ENCODE data around the gene DACT1. TPM values are rescaled to one million over a fixed set of nuclear protein-coding genes. Genes with fewer than 3 reads are reported as not detected.
"Not testable (repeated sequence)": the region's sequence is repeated elsewhere in the genome, so short reads cannot be mapped to it uniquely, and the experiment has no call there.

The DACT1 gene
- 5.5 and 8.2 TPM in 2 replicates for total RNA-seq
- long read RNA-seq = 0 reads

- no peaks in the 10 kb centered on the region for H3K36me3 Mint-ChIP-seq (ENCODE audit: insufficient read depth)
- peak within 1 kb of the TSS; percentile 95 for H3K4me3 Mint-ChIP-seq (ENCODE audit: low read depth)
- H3K27me3 Mint-ChIP-seq = peaks cover 24% of the 10 kb centered on the region
- peak within 1 kb of the TSS; percentile 96 for H3K27ac Mint-ChIP-seq
- DNase-seq (ENCODE audit: low spot score, unreplicated experiment) = peak; percentile 63
- H3K4me1 Mint-ChIP-seq (ENCODE audit: low read depth) = peaks cover 37% of the 10 kb centered on the region
- no peaks in the 10 kb centered on the region for H3K9me3 Mint-ChIP-seq (ENCODE audit: low read depth)
- TF ChIP-seq CTCF (IDR thresholded peaks at IDR 0.05; ENCODE audit: unreplicated experiment) = no peak
Measured at GRCh38 chr14:58637391-58638230, at the start of gene DACT1. DACT1 (plus strand) TSS chr14:58637962; CDS start chr14:58638203, 241 bp downstream.

GRCh38 chr14:58588321-58588720 lies 49.4 kb upstream of the DACT1 start:
- not testable (repeated sequence) for H3K27ac Mint-ChIP-seq; H3K4me3 Mint-ChIP-seq (ENCODE audit: low read depth); H3K4me1 Mint-ChIP-seq (ENCODE audit: low read depth)

GRCh38 chr14:58593977-58594376 lies 43.8 kb upstream of the DACT1 start:
- Mint-ChIP-seq H3K27me3 (no peaks in the 10 kb centered on the region), H3K27ac (no peak overlapping the region), H3K9me3 (ENCODE audit: low read depth) (no peaks in the 10 kb centered on the region), H3K4me3 (ENCODE audit: low read depth) (no peak overlapping the region), H3K4me1 (ENCODE audit: low read depth) (peaks cover 4% of the 10 kb centered on the region), H3K36me3 (ENCODE audit: insufficient read depth) (no peaks in the 10 kb centered on the region)
- TF ChIP-seq CTCF (IDR thresholded peaks at IDR 0.05; ENCODE audit: unreplicated experiment) = no peak
- DNase-seq (ENCODE audit: low spot score, unreplicated experiment) = no peak

More at GRCh38 chr14:58588321-58588720, 49.4 kb upstream of the DACT1 start:
- H3K36me3 Mint-ChIP-seq (ENCODE audit: insufficient read depth); H3K27me3 Mint-ChIP-seq; H3K9me3 Mint-ChIP-seq (ENCODE audit: low read depth); DNase-seq (ENCODE audit: low spot score, unreplicated experiment): not testable (repeated sequence)

GRCh38 chr14:58597041-58597440 lies 40.7 kb upstream of the DACT1 start:
- Mint-ChIP-seq H3K27ac (no peak overlapping the region), H3K36me3 (ENCODE audit: insufficient read depth) (no peaks in the 10 kb centered on the region), H3K4me1 (ENCODE audit: low read depth) (no peaks in the 10 kb centered on the region), H3K4me3 (ENCODE audit: low read depth) (no peak overlapping the region), H3K27me3 (peaks cover 3% of the 10 kb centered on the region), H3K9me3 (ENCODE audit: low read depth) (no peaks in the 10 kb centered on the region)
- TF ChIP-seq CTCF (IDR thresholded peaks at IDR 0.05; ENCODE audit: unreplicated experiment) = no peak
- DNase-seq (ENCODE audit: low spot score, unreplicated experiment) = no peak

GRCh38 chr14:58598028-58598803 lies 39.5 kb upstream of the DACT1 start:
- Mint-ChIP-seq H3K27me3 (peaks cover 3% of the 10 kb centered on the region), H3K4me3 (ENCODE audit: low read depth) (no peak overlapping the region), H3K27ac (no peak overlapping the region), H3K9me3 (ENCODE audit: low read depth) (no peaks in the 10 kb centered on the region), H3K4me1 (ENCODE audit: low read depth) (no peaks in the 10 kb centered on the region), H3K36me3 (ENCODE audit: insufficient read depth) (no peaks in the 10 kb centered on the region)
- TF ChIP-seq CTCF (IDR thresholded peaks at IDR 0.05; ENCODE audit: unreplicated experiment) = no peak
- no peak for DNase-seq (ENCODE audit: low spot score, unreplicated experiment)

Data from progenitor cell of endocrine pancreas (in vitro differentiated cells).